Parathyroid adenoma (tissue), 2 donors: Measurements from ENCODE around the gene YAP1.

Experiments used
- H2AFZ ChIP-seq: fragments of 300-600 bp; sonication (generic); one replicate; pipeline ENCODE4 v1.7.0; 2017; ENCODE audit warnings: antibody characterized with exemption, mild to moderate bottlenecking
- H3K27ac ChIP-seq: fragments of 300-600 bp; sonication (generic); one replicate; pipeline ENCODE4 v1.7.0; 2017
- H3K27me3 ChIP-seq: fragments of 300-600 bp; sonication (generic); one replicate; pipeline ENCODE4 v1.7.0; 2017; ENCODE audit warnings: low read length; ENCODE audit not compliant: control insufficient read depth, insufficient read depth
- H3K36me3 ChIP-seq: fragments of 300-600 bp; sonication (generic); one replicate; pipeline ENCODE4 v1.7.0; 2017; ENCODE audit warnings: low read length; ENCODE audit not compliant: control insufficient read depth, insufficient read depth
- H3K4me1 ChIP-seq: fragments of 300-600 bp; sonication (generic); one replicate; pipeline ENCODE4 v1.7.0; 2017; ENCODE audit warnings: control low read depth
- H3K4me2 ChIP-seq: fragments of 300-600 bp; sonication (generic); one replicate; pipeline ENCODE4 v1.7.0; 2017; ENCODE audit warnings: low read length
- H3K4me3 ChIP-seq: fragments of 300-600 bp; sonication (generic); one replicate; pipeline ENCODE4 v1.7.0; 2017; ENCODE audit warnings: low read depth, low read length
- H3K79me2 ChIP-seq: fragments of 300-600 bp; sonication (generic); one replicate; pipeline ENCODE4 v1.7.0; 2017; ENCODE audit warnings: control low read depth
- H3K9ac ChIP-seq: fragments of 300-600 bp; sonication (generic); one replicate; pipeline ENCODE4 v1.7.0; 2017; ENCODE audit warnings: mild to moderate bottlenecking
- H3K9me3 ChIP-seq: fragments of 300-600 bp; sonication (generic); one replicate; pipeline ENCODE4 v1.7.0; 2017; ENCODE audit warnings: low read length; ENCODE audit not compliant: control insufficient read depth
- TF ChIP-seq, protein P1 (sequence below): fragments of 300-600 bp; sonication (generic); IDR thresholded peaks from one replicate; pipeline ENCODE4 v1.7.0; 2017; ENCODE audit warnings: antibody characterized with exemption, mild to moderate bottlenecking
- donor health status: primary hyperparathyroidism.

Gene YAP1

DNA sequence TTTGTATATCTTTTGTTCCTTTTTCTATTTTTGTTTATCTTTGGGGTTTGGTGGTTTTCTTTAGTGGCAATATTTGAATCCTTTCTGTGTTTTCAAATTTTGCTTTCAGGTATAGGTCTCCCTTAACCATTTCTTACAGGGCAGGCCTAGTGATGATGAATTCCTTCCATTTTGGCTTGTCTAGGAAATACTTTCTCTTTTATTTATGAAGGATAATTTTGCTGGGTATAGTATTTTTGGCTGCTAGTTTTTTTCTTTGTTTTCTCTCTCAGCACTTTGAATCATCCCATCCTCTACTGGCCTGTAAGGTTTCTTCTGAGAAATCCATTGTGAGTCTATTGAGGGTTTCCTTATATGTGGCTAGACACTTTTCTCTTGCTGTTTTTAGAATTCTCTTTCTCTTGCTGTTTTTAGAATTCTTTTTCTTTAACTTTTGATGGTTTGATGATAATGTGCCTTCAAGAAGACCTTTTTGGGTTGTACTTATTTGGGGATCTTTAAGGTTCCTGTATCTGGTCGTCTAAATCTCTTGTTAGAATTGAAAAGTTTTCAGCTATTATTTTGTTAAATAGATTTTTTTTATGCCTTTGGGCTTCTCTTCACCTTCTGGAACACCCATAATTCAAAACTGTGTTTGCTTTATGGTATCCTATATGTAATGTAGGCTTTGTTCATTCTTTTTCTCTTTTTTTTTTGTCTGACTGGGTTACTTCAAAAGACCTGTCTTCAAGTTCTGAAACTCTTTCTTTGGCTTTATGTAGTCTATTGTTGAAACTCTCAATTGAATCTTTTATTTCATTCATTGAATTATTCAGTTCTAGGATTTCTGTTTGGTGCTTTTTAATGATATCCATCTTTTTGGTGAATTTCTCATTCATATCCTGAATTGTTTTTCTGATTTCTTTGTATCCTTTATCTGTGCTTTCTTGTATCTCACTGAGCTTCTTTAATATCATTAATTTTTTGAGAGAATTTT, 38.5 kb upstream of the YAP1 start:
- H3K27me3 ChIP-seq, result no peaks in the 10 kb centered on the region
- H3K9ac ChIP-seq, result no peak overlapping the region
- no peaks in the 10 kb centered on the region for H3K79me2 ChIP-seq
- H3K4me2 ChIP-seq, result no peak overlapping the region
- H3K4me3 ChIP-seq, result no peak overlapping the region
- TF ChIP-seq, protein P1, sequence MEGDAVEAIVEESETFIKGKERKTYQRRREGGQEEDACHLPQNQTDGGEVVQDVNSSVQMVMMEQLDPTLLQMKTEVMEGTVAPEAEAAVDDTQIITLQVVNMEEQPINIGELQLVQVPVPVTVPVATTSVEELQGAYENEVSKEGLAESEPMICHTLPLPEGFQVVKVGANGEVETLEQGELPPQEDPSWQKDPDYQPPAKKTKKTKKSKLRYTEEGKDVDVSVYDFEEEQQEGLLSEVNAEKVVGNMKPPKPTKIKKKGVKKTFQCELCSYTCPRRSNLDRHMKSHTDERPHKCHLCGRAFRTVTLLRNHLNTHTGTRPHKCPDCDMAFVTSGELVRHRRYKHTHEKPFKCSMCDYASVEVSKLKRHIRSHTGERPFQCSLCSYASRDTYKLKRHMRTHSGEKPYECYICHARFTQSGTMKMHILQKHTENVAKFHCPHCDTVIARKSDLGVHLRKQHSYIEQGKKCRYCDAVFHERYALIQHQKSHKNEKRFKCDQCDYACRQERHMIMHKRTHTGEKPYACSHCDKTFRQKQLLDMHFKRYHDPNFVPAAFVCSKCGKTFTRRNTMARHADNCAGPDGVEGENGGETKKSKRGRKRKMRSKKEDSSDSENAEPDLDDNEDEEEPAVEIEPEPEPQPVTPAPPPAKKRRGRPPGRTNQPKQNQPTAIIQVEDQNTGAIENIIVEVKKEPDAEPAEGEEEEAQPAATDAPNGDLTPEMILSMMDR, result no peak
- H3K36me3 ChIP-seq, result no peaks in the 10 kb centered on the region
- H2AFZ ChIP-seq, result no peak overlapping the region
- no peaks in the 10 kb centered on the region for H3K9me3 ChIP-seq
- H3K27ac ChIP-seq, result no peak overlapping the region
- H3K4me1 ChIP-seq, result no peaks in the 10 kb centered on the region

DNA sequence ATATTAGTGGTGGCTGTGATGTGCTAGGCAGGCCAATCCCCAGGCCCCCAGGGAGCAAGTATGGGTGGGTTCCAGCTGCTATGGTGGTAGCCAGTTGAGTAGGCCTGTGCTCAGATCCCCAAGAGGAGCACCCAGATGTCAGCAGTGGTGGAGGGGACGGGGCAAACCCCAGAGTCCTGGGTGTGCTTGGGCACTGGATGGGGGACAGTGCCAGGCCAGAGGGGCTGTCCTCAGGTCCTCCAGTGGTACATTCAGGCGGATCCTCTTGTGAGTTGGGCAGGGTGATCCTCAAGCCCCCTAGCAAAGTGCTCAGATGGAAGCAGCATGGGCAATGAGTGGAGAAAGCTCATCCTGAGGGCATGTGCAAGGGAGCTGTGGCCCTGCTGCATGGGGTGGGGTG, 37.0 kb upstream of the YAP1 start:
- H3K9ac ChIP-seq, result no peak overlapping the region
- no peaks in the 10 kb centered on the region for H3K4me1 ChIP-seq
- H3K79me2 ChIP-seq, result no peaks in the 10 kb centered on the region
- no peak overlapping the region for H3K27ac ChIP-seq
- no peaks in the 10 kb centered on the region for H3K27me3 ChIP-seq
- H3K9me3 ChIP-seq, result no peaks in the 10 kb centered on the region
- no peak overlapping the region for H3K4me3 ChIP-seq
- TF ChIP-seq, protein P1, result no peak
- no peak overlapping the region for H2AFZ ChIP-seq
- H3K36me3 ChIP-seq, result no peaks in the 10 kb centered on the region
- H3K4me2 ChIP-seq, result no peak overlapping the region

DNA sequence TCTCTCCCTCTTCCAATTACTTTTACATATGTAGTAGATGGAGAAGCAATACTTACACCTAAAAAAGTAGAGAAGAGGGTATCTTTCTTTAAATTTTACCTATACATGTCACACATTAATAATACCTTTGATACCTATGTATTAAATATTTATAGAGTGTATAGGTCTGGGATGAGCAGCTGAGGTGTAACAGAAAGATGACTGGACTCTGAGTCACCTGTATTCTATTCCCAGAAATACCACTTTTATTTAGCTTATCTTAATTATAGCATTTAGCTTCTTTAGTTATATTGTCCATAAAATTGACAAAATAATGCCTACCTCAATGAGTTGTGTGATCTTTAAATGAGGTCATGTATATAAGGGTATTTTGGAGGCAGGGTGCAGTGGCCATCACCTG, 30.6 kb upstream of the YAP1 start:
- H3K36me3 ChIP-seq, result no peaks in the 10 kb centered on the region
- no peak overlapping the region for H3K4me3 ChIP-seq
- TF ChIP-seq, protein P1, result no peak
- no peaks in the 10 kb centered on the region for H3K4me1 ChIP-seq
- no peak overlapping the region for H3K9ac ChIP-seq
- no peak overlapping the region for H3K4me2 ChIP-seq
- no peaks in the 10 kb centered on the region for H3K27me3 ChIP-seq
- no peak overlapping the region for H2AFZ ChIP-seq
- no peaks in the 10 kb centered on the region for H3K9me3 ChIP-seq
- H3K27ac ChIP-seq, result no peak overlapping the region
- no peaks in the 10 kb centered on the region for H3K79me2 ChIP-seq

DNA sequence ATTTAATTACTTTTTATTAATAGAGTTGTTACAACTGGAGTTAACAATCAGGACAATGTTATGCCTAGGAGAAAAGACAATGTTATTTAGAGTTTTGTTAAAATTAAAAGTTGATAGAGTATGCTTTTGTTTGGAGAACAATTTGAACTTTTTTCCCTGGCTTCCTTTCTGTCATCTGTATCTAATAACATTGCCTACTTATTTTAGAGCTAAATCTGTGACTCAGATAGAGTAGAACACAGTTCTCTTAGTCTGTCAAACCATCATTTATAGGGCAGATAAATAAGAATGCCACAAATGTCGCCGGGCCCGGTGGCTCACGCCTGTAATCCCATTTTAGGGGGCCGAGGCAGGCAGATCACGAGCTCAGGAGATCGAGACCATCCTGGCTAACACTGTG, 28.9 kb upstream of the YAP1 start:
- TF ChIP-seq, protein P1, result no peak
- H3K9ac ChIP-seq, result no peak overlapping the region
- H3K9me3 ChIP-seq, result no peaks in the 10 kb centered on the region
- no peaks in the 10 kb centered on the region for H3K4me1 ChIP-seq
- no peak overlapping the region for H3K4me2 ChIP-seq
- H3K27ac ChIP-seq, result no peak overlapping the region
- H2AFZ ChIP-seq, result no peak overlapping the region
- no peaks in the 10 kb centered on the region for H3K27me3 ChIP-seq
- H3K36me3 ChIP-seq, result no peaks in the 10 kb centered on the region
- H3K4me3 ChIP-seq, result no peak overlapping the region
- no peaks in the 10 kb centered on the region for H3K79me2 ChIP-seq
